Activated naive CD8-positive, alpha-beta T cell treated with anti-CD3 and anti-CD28 coated beads for 36 hours (primary cell): ENCODE data around the gene PACS1. TPM values are rescaled to one million over a fixed set of nuclear protein-coding genes. Genes with fewer than 3 reads are reported as not detected.
A peak's percentile ranks its signal among the peaks of the same experiment; 100 is the strongest.

Source experiments
- DNase-seq: peaks from one replicate; pipeline ENCODE4 v3.0.0; 2021
- H3K27ac Mint-ChIP-seq: one replicate; pipeline ENCODE4 v1.8.0; 2022; ENCODE audit warnings: mild to moderate bottlenecking, moderate library complexity, mixed read lengths
- H3K27me3 Mint-ChIP-seq: one replicate; pipeline ENCODE4 v1.8.0; 2022; ENCODE audit warnings: mild to moderate bottlenecking, mixed read lengths
- H3K36me3 Mint-ChIP-seq: one replicate; pipeline ENCODE4 v1.8.0; 2021; ENCODE audit warnings: mild to moderate bottlenecking, mixed read lengths
- H3K4me1 Mint-ChIP-seq: one replicate; pipeline ENCODE4 v1.8.0; 2021; ENCODE audit warnings: mixed read lengths
- H3K4me3 Mint-ChIP-seq: one replicate; pipeline ENCODE4 v1.8.0; 2022; ENCODE audit warnings: mild to moderate bottlenecking, moderate library complexity, mixed read lengths
- H3K9me3 Mint-ChIP-seq: one replicate; pipeline ENCODE4 v1.8.0; 2022; ENCODE audit warnings: mixed read lengths
- total RNA-seq, 2 experiments: library from RNA; stranded (reverse); gene quantifications; one replicate each; pipeline ENCODE4 v1.2.3, GENCODE V29; 2021

The PACS1 gene
- total RNA-seq, 2 experiments from 2014 or later = 58.4 to 61.4 TPM

DNA sequence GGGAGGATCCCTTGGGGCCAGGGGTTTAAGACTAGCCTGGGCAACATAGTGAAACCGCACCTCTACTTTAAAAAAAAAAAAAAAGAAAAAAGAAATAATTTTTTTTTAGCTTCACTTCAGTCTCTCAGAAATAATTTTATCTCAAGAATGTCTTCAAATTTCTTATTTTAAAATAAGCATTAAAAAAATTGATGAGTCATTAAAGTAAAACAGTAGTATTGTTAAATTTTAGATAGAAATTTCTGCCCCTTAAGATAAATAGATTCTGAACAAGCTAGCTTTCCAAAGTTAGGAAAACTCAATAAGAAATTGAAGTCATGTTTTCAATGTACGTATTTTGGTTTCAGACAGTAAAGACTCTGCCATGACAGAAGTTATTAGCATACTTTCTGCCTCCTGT is 7.7 kb upstream of the PACS1 start:
- no peak overlapping the region for H3K4me3 Mint-ChIP-seq
- no peak for DNase-seq
- H3K4me1 Mint-ChIP-seq = peaks cover 55% of the 10 kb centered on the region
- peaks cover 68% of the 10 kb centered on the region for H3K36me3 Mint-ChIP-seq
- no peaks in the 10 kb centered on the region for H3K27me3 Mint-ChIP-seq
- H3K27ac Mint-ChIP-seq = peak overlapping the region; percentile 63
- H3K9me3 Mint-ChIP-seq = peaks cover 2% of the 10 kb centered on the region

DNA sequence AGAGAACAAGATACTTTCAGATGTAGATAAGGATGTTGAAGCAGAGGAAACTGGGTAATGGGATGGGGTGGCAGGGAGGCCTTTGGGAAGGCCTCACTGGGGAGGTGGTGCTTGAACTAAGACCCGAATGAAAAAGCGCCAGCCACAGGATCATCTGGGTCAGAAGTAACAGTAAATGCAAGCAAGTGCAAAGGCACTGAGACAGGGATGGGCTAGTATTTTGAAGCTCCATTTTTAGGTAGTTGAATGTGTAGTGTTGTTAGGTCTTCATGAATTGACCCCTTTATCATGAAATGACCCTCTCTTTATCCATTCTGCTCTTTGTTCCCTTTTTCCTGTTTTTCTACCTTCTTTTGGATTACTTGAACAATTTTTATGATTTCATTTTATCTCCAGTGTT is 6.2 kb upstream of the PACS1 start:
- Mint-ChIP-seq H3K9me3 (peaks cover 2% of the 10 kb centered on the region), H3K27ac (peak overlapping the region; percentile 47), H3K36me3 (peaks cover 76% of the 10 kb centered on the region), H3K4me3 (no peak overlapping the region), H3K27me3 (no peaks in the 10 kb centered on the region), H3K4me1 (peaks cover 65% of the 10 kb centered on the region)
- DNase-seq = no peak

DNA sequence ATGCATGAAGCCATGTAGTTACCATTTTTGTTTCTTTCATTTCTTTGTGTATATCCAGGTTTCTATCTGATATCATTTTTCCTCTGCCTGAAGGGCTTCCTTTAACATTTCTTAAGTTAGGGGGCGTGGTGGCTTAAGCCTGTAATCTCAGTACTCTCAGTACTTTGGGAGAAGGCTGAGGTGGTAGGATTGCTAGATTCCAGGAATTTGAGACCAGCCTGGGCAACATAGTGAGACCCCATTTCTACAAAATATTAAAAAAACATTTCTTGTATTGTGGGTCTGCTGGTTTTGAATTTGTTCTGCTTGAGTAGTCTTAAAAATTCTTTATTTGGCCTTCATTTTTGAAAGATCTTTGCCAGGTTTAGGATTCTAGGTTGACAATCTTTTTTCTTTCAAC is 5.5 kb upstream of the PACS1 start:
- peaks cover 77% of the 10 kb centered on the region for H3K36me3 Mint-ChIP-seq
- H3K4me1 Mint-ChIP-seq = peaks cover 67% of the 10 kb centered on the region
- H3K4me3 Mint-ChIP-seq = no peak overlapping the region
- peak overlapping the region; percentile 43 for H3K27ac Mint-ChIP-seq
- H3K9me3 Mint-ChIP-seq = peaks cover 2% of the 10 kb centered on the region
- DNase-seq = no peak
- no peaks in the 10 kb centered on the region for H3K27me3 Mint-ChIP-seq

DNA sequence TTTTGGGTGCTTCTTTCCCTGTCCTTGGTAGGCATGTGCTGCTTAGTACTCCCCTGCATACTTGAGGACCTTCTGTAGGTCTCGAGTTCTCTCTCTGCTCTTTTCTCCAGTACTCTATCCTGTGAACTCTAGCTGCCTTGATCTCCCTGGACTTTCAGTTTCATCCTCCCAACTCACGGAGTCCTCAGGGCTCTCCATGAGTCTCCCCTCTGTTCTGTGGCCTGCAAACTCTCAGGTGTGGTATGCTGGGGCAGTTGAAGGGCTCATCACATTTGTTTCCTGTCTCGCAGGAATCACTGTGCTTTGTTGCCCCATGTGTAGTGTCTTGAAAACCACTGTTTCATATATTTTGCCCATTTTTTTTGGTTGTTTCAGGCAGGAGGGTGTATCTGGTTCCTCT is 3.3 kb upstream of the PACS1 start:
- Mint-ChIP-seq H3K27me3 (no peaks in the 10 kb centered on the region), H3K36me3 (peaks cover 70% of the 10 kb centered on the region), H3K4me1 (peaks cover 57% of the 10 kb centered on the region), H3K27ac (peak overlapping the region; percentile 94), H3K4me3 (no peak overlapping the region), H3K9me3 (peaks cover 2% of the 10 kb centered on the region)
- DNase-seq = no peak

DNA sequence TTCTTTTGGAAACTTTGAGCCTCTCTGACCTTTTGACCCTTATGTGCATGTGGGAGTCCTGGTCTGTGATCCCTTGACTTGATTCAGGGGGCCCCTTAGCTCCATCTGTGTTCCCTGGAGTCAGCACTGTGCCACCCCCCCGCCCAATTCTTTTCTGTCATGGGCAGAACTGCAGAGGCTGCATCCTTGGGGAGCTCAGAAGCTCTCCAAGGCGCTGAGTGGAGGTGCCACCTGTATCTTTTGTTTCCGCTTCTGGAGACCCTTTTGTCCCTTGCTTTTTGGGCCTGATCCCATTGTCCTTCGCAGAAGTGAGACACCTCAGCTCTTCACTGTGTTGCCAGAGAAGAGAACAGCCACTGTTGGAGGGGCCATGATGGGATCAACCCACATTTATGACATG is 2.4 kb upstream of the PACS1 start:
- H3K36me3 Mint-ChIP-seq = peaks cover 77% of the 10 kb centered on the region
- no peak overlapping the region for H3K4me3 Mint-ChIP-seq
- no peaks in the 10 kb centered on the region for H3K27me3 Mint-ChIP-seq
- peak overlapping the region; percentile 94 for H3K27ac Mint-ChIP-seq
- peaks cover 64% of the 10 kb centered on the region for H3K4me1 Mint-ChIP-seq
- peaks cover 2% of the 10 kb centered on the region for H3K9me3 Mint-ChIP-seq
- no peak for DNase-seq

DNA sequence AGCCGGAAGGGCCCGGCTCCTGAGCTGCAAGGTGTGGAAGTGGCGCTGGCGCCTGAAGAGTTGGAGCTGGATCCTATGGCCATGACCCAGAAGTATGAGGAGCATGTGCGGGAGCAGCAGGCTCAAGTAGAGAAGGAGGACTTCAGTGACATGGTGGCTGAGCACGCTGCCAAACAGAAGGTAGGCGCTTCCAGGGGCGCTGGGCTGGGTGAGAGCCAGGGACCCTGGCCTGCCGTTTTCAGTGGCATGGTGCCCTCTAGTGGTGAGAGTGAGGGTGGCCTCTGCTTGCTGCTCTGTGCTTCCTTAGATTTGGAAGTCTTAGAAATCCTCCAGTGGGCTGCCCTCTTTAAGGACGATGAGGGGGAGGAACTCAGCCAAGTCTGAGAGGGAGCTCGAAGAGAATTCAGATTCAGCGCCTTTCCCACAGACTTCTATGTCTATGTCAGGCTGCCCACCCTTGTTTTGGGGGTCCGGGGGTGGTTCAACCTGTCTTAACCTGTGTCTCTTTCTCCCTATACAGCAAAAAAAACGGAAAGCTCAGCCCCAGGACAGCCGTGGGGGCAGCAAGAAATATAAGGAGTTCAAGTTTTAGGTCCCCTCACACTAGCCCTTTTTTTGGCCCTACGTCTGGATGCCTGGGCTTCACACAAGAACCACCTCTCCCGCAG is 1.8 kb upstream of the PACS1 start:
- no peaks in the 10 kb centered on the region for H3K27me3 Mint-ChIP-seq
- H3K4me3 Mint-ChIP-seq = peak overlapping the region; percentile 22
- H3K4me1 Mint-ChIP-seq = peaks cover 64% of the 10 kb centered on the region
- peaks cover 2% of the 10 kb centered on the region for H3K9me3 Mint-ChIP-seq
- DNase-seq = peak; percentile 77
- H3K27ac Mint-ChIP-seq = peak overlapping the region; percentile 94
- H3K36me3 Mint-ChIP-seq = peaks cover 77% of the 10 kb centered on the region

DNA sequence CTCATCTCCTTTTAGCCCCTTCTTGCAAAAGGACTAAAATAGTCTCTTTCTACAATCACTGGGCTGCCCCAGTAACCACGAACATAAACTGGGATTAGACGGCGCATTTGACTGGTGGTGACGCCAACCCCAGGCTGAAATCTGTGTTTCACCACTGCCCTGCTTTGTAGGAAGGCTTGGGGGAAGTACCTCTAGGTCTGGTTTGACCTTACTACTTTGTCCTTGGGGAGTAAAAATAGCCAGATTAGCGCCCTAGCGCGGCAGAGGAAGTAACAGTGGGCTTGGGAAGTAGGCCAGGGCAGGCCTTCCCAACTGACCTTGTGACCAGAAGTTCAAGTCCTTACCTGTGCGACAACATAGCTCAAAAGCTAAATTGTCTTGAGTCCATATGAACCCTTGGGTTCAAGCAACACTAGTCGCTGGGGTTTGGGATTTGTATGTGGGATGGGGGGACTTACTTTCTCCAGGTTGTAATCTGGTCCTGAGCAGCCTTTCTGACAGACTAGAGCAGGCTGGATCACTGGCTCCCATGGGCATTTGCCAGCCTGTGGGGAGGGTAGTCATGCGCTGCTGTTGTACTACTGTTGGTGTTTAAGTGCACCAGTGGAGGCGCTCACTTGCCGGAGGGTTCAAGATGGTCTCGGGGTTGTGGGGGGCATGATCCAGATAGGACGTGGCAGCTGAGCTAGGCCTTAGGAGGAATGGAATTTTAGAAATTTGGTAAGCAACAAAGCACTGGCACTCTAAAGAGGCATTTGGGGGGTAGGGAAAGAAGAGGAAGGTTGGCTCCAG is 953 bp upstream of the PACS1 start:
- Mint-ChIP-seq H3K9me3 (peaks cover 2% of the 10 kb centered on the region), H3K4me1 (peaks cover 66% of the 10 kb centered on the region), H3K36me3 (peaks cover 74% of the 10 kb centered on the region), H3K27me3 (no peaks in the 10 kb centered on the region), H3K27ac (peak overlapping the region; percentile 94), H3K4me3 (peak overlapping the region; percentile 77)
- DNase-seq = peak; percentile 30

DNA sequence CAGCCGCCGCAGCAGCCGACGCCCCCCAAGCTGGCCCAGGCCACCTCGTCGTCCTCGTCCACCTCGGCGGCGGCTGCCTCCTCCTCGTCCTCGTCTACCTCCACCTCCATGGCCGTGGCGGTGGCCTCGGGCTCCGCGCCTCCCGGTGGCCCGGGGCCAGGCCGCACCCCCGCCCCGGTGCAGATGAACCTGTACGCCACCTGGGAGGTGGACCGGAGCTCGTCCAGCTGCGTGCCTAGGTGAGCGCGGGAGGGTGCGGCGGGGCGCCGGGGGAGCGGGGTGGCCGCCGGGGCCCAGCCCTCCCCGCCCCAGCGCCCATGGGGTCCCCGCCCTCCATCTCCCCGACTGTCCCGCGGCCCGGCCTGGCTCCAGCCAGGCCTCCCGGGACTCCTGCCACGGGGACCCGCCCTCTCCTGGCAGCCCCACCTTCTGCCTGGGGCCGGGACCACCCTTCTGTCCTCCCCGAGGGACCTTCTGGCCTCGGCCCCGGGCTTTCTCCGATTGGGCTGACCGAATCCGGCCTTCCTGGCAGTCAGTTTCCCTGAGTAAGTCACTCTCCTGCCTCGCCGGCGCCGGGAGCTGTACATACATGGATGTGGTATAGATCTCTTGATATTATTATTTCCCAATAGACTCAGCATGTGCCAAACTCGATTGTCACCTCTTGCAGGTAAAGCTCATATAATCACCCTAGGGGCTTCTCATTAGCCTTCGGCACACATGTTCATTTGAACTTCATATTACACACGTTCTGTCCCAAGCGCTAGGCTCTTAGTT is 720 bp downstream of the PACS1 start:
- H3K4me3 Mint-ChIP-seq = peak overlapping the region; percentile 87
- peaks cover 73% of the 10 kb centered on the region for H3K36me3 Mint-ChIP-seq
- H3K27ac Mint-ChIP-seq = peak overlapping the region; percentile 87
- no peaks in the 10 kb centered on the region for H3K27me3 Mint-ChIP-seq
- H3K4me1 Mint-ChIP-seq = peaks cover 67% of the 10 kb centered on the region
- peak; percentile 16 for DNase-seq
- no peaks in the 10 kb centered on the region for H3K9me3 Mint-ChIP-seq

DNA sequence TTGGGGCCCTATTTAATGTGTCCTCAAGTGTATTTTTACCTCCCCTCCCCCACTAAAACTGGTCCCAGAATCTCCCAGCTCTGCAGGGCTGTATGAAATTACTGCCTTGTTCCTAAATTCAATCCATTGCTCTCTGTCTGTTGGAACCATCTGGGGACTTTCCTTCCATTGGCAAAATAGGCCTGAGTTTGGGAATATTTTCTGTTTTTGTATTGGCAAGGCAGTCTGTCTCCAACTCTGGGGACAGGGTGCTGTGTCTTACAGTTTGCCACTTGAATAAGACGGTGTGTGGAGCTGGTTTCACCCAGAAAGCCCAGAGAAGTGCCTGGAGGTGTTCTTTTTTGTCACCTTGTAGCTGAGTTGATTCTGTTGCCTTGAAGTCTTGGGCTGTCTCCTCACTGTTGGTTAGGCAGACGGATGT is 1.3 kb downstream of the PACS1 start:
- peak overlapping the region; percentile 87 for H3K4me3 Mint-ChIP-seq
- DNase-seq = no peak
- H3K9me3 Mint-ChIP-seq = no peaks in the 10 kb centered on the region
- H3K36me3 Mint-ChIP-seq = peaks cover 75% of the 10 kb centered on the region
- H3K27me3 Mint-ChIP-seq = no peaks in the 10 kb centered on the region
- H3K4me1 Mint-ChIP-seq = peaks cover 68% of the 10 kb centered on the region
- peak overlapping the region; percentile 87 for H3K27ac Mint-ChIP-seq

DNA sequence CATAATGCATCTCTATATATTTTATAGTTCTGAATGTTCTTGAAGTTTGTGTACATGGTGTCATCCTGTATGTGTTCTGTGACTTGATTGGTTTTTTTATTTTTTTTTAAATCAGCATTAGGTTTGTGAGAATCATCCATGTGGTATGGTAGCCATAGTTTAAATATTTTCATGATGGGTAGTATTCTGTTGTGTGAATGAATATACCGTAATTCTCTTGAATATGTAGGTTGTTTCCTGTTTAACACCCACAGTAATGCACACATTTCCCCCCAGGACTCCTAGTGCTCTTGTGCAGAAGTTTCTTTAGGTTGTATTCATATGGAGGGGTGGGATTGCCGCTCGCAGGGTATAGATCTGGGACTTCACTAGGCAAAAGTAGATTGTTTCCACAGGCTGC is 2.0 kb downstream of the PACS1 start:
- Mint-ChIP-seq H3K27me3 (no peaks in the 10 kb centered on the region), H3K27ac (peak overlapping the region; percentile 87), H3K36me3 (peaks cover 73% of the 10 kb centered on the region), H3K9me3 (no peaks in the 10 kb centered on the region), H3K4me3 (peak overlapping the region; percentile 87), H3K4me1 (peaks cover 64% of the 10 kb centered on the region)
- DNase-seq = no peak

DNA sequence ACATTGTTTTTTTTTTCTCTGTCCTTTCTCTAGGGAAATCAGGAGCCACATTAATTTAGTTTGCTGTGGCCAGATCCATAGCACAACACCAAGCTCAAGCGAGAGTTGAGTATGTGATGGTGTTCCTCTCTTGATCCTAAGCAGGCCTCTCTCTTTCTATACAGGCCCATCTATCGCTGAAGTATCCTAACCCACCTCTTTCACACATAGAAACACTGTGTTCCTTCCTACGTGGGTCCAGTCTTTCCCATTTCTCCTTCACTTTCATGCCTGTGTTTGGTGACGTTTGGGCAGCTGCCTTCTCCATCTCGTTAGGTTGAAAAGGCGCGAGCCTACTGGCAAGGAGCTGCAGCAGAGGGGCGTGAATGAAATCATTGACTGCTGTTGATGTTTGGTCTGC is 2.4 kb downstream of the PACS1 start:
- peak overlapping the region; percentile 87 for H3K27ac Mint-ChIP-seq
- H3K4me3 Mint-ChIP-seq = peak overlapping the region; percentile 87
- H3K4me1 Mint-ChIP-seq = peaks cover 63% of the 10 kb centered on the region
- peaks cover 73% of the 10 kb centered on the region for H3K36me3 Mint-ChIP-seq
- no peaks in the 10 kb centered on the region for H3K27me3 Mint-ChIP-seq
- DNase-seq = no peak
- H3K9me3 Mint-ChIP-seq = no peaks in the 10 kb centered on the region

DNA sequence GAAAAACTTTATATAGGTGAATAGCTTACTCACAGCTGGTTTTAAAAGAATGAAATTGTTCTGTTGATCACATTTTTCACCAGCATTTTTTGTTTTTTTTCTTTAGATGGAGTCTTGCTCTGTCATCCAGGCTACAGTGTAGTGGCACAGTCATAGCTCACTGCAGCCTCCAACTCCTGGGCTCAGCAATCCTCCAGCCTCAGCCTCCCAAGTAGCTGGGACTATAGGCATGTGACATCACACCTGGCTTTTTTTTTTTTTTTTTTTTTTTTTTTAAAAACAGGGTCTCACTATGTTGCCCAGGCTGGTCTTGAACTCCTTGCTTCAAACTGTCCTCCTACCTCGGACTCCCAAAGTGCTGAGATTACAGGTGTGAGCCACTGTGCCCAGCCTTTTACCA is 3.6 kb downstream of the PACS1 start:
- Mint-ChIP-seq H3K27ac (peak overlapping the region; percentile 29), H3K27me3 (no peaks in the 10 kb centered on the region), H3K36me3 (peaks cover 69% of the 10 kb centered on the region), H3K4me3 (no peak overlapping the region), H3K9me3 (no peaks in the 10 kb centered on the region), H3K4me1 (peaks cover 59% of the 10 kb centered on the region)
- DNase-seq = no peak

DNA sequence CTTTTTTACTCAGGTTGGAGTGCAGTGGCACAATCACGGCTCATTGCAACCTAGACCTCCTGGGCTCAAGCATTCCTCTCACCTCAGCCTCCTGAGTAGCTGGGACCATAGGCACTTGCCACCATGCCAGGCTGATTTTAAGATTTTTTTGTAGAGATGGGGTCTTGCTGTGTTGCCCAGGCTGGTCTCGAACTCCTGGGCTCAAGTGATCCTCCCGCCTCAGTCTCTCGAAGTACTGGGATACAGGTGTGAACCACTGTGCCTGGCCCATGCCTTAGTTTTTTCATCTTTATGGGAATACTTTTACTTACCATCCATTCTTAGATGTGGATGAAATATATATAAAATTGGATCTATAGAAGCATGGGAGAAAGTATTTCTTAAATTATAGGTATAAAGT is 5.2 kb downstream of the PACS1 start:
- H3K9me3 Mint-ChIP-seq = no peaks in the 10 kb centered on the region
- no peak overlapping the region for H3K4me3 Mint-ChIP-seq
- H3K36me3 Mint-ChIP-seq = peaks cover 65% of the 10 kb centered on the region
- H3K4me1 Mint-ChIP-seq = peaks cover 66% of the 10 kb centered on the region
- H3K27ac Mint-ChIP-seq = no peak overlapping the region
- no peaks in the 10 kb centered on the region for H3K27me3 Mint-ChIP-seq
- DNase-seq = no peak

DNA sequence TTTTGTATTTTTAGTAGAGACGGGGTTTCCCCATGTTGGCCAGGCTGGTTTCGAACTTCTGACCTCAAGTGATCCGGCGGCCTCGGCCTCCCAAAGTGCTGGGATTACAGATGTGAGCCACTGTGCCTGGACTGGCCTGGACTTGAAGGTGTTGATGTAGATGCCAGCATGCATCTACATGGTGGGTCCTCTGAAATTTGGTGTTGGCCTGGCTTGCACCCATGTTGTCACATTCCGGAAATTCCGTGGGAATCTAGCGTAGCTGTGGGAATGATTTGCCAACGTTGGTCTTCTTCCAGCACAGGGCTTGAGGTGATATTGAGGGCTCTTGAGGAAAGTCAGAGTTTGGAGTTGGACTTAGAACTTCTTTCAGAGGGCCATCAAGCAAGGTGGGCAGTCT is 6.5 kb downstream of the PACS1 start:
- H3K9me3 Mint-ChIP-seq = no peaks in the 10 kb centered on the region
- no peaks in the 10 kb centered on the region for H3K27me3 Mint-ChIP-seq
- H3K4me3 Mint-ChIP-seq = no peak overlapping the region
- peaks cover 62% of the 10 kb centered on the region for H3K36me3 Mint-ChIP-seq
- H3K27ac Mint-ChIP-seq = no peak overlapping the region
- H3K4me1 Mint-ChIP-seq = peaks cover 72% of the 10 kb centered on the region
- no peak for DNase-seq

DNA sequence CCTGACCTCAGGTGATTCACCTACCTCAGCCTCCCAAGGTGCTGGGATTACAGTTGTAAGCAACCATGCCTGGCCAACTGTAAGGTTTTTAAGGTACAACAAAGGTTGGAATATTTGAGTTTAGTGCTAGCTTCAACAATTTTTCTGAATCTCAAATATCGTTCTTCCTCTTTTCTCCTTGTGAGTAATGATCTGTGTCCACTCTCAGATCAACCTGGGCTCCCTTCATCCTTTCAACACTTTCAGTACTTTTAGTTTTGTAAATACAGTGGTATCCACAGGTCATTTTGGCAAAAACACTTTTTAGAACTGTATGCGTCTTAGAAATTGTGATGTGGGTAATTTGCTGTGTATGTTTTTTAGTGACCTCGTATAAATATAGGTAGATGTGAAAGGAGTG is 7.9 kb downstream of the PACS1 start:
- peaks cover 49% of the 10 kb centered on the region for H3K36me3 Mint-ChIP-seq
- no peak for DNase-seq
- peaks cover 68% of the 10 kb centered on the region for H3K4me1 Mint-ChIP-seq
- no peaks in the 10 kb centered on the region for H3K9me3 Mint-ChIP-seq
- no peak overlapping the region for H3K27ac Mint-ChIP-seq
- H3K4me3 Mint-ChIP-seq = no peak overlapping the region
- no peaks in the 10 kb centered on the region for H3K27me3 Mint-ChIP-seq
